Right lobe of liver (tissue), 6 donors: ENCODE data around the gene CDH26. TPM values are rescaled to one million over a fixed set of nuclear protein-coding genes. Genes with fewer than 3 reads are reported as not detected.

Experiments
- ATAC-seq, 4 donors: fragments of 200-7000 bp; cut with Tn5 transposase; one replicate each; pipeline ENCODE4 v1.9.1; 2020; ENCODE audit warnings: mild to moderate bottlenecking in 4 of 4, moderate library complexity in 4 of 4
- DNase-seq, 3 donors: peaks; one replicate each; pipeline ENCODE4 v3.0.0-alpha.2; 2020
- H3K27ac ChIP-seq, 3 donors: fragments of 200-600 bp; one replicate each; pipeline ENCODE4 v1.8.0; 2022
- H3K27me3 ChIP-seq, 2 donors: fragments of 200-600 bp; one replicate each; pipeline ENCODE4 v1.8.0; 2022
- H3K36me3 ChIP-seq, 4 donors: fragments of 200-600 bp; sonication (generic) in 1 of 4; one replicate each; pipeline versions ENCODE4 v1.5.1 to v1.8.0; 2017 to 2022; ENCODE audit warnings: control low read depth in 1 of 4
- H3K4me1 ChIP-seq, 4 donors: fragments of 200-600 bp; sonication (generic) in 1 of 4; one replicate each; pipeline versions ENCODE4 v1.5.1 to v1.8.0; 2017 to 2022; ENCODE audit warnings: control low read depth in 1 of 4
- H3K4me3 ChIP-seq, 3 donors: fragments of 200-600 bp; one replicate each; pipeline ENCODE4 v1.8.0; 2022
- H3K9me3 ChIP-seq, 4 donors: fragments of 200-600 bp; sonication (generic) in 1 of 4; one replicate each; pipeline versions ENCODE4 v1.5.1 to v1.8.0; 2017 to 2022; ENCODE audit warnings: control low read depth in 1 of 4
- POLR2A ChIP-seq: fragments of 450-650 bp; IDR thresholded peaks from one replicate; pipeline ENCODE4 v1.6.1; 2017; ENCODE audit warnings: antibody characterized with exemption, mild to moderate bottlenecking
- WGBS: methylation state at CpG from one replicate; pipeline ENCODE4 v1.1.6; 2018; ENCODE audit warnings: low coverage, low lambda C conversion rate; ENCODE audit not compliant: insufficient coverage; ENCODE audit errors: missing lambda C conversion rate; 5-methylcytosine and 5-hydroxymethylcytosine counted together
- intact Hi-C, 2 donors: fragments of 100-400 bp; cut with DNase I; formaldehyde crosslinking; loops; one replicate each; pipeline versions ENCODE4 v1.11.2 to v1.14.1; 2022
- total RNA-seq, 6 experiments: library from RNA; depleted of rRNA in 2 of 6; stranded (reverse); fragments of >200 nt in 2 of 6; fragmentation: NEBNext Ultra II Directional in 3 of 6; extraction: Animal tissue kit (Norgen Biotek cat#: 25700) in 3 of 6; gene quantifications; one replicate each; pipeline versions ENCODE4 v1.1.0 to v1.2.4, GENCODE V29; 2016 to 2023
- TF ChIP-seq, protein P1 (sequence below), 4 donors: fragments of 200-600 bp in 3 of 4; fragments of 450-650 bp in 1 of 4; IDR thresholded peaks; one replicate each; pipeline versions ENCODE4 v1.5.1 to v1.8.0; 2016 to 2022; ENCODE audit warnings: antibody characterized with exemption in 4 of 4, mild to moderate bottlenecking in 2 of 4
- donor health status: DM: no; HTN: yes; CAD: no.
- donor health status: DM: no; HTN: no; CAD: no.
- donor health status: DM: no; HTN: no; CAD: no.
- donor health status: DM: no; HTN: yes; CAD: no.
- donor health status: DM: no; HTN: yes; CAD: no.

The CDH26 gene
- total RNA-seq, 6 experiments from 2014 or later = 0.07 to 0.25 (median 0.12) TPM; not detected in 1

DNA sequence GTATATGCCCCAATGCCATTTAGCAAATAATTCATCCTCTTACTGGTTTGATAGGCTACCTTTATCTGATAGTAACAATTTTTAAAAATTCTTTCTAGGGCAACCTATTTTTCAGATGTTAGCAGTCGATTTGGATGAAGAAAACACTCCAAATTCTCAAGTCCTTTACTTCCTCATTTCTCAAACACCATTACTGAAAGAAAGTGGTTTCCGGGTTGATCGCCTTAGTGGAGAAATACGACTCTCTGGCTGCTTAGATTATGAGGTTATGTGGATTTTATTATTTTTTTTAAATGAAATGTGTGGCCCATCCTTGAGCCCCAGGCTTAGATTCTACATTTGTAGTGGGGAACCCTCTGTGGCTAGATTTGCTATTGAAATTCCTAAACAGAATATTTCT, 26.3 kb downstream of the CDH26 start:
- Histone ChIP-seq H3K27ac (no peak overlapping the region), H3K36me3 (no peaks in the 10 kb centered on the region), H3K9me3 (no peaks in the 10 kb centered on the region), H3K4me1 (no peaks in the 10 kb centered on the region), H3K4me3 (no peak overlapping the region), H3K27me3 (no peaks in the 10 kb centered on the region)
- intact Hi-C loops = no loop called here
- 42% methylated on average over 4 of the region's 4 CpGs for WGBS
- TF ChIP-seq POLR2A = no peak
- TF ChIP-seq, protein P1, sequence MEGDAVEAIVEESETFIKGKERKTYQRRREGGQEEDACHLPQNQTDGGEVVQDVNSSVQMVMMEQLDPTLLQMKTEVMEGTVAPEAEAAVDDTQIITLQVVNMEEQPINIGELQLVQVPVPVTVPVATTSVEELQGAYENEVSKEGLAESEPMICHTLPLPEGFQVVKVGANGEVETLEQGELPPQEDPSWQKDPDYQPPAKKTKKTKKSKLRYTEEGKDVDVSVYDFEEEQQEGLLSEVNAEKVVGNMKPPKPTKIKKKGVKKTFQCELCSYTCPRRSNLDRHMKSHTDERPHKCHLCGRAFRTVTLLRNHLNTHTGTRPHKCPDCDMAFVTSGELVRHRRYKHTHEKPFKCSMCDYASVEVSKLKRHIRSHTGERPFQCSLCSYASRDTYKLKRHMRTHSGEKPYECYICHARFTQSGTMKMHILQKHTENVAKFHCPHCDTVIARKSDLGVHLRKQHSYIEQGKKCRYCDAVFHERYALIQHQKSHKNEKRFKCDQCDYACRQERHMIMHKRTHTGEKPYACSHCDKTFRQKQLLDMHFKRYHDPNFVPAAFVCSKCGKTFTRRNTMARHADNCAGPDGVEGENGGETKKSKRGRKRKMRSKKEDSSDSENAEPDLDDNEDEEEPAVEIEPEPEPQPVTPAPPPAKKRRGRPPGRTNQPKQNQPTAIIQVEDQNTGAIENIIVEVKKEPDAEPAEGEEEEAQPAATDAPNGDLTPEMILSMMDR (IDR thresholded peaks at IDR 0.05) = no peak
- ATAC-seq (no peak), DNase-seq (no peak)

DNA sequence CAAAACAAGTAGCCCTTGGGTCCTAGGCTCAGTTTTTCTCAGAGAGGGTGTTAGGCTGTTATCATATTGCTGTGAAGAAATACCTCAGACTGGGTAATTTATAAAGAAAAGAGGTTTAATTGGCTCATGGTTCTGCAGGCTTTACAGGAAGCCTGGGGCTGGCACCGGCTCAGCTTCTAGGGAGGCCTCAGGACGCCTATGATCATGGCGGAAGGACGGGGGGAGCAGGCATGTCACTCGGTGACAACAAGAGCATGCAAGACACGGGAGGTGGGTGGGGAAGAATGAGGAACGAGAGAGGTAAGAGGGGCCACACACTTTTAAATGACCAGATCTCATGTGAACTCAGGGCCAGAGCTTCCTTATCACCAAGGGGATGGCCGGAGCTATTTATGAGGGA, 26.9 kb downstream of the CDH26 start:
- no peak overlapping the region for H3K27ac ChIP-seq
- H3K27me3 ChIP-seq = no peaks in the 10 kb centered on the region
- WGBS = 71% methylated on average over 5 of the region's 8 CpGs
- H3K9me3 ChIP-seq = no peaks in the 10 kb centered on the region
- ATAC-seq (no peak), DNase-seq (no peak)
- TF ChIP-seq POLR2A = no peak
- TF ChIP-seq, protein P1 (IDR thresholded peaks at IDR 0.05) = no peak
- H3K4me1 ChIP-seq = no peaks in the 10 kb centered on the region
- H3K36me3 ChIP-seq = no peaks in the 10 kb centered on the region
- no peak overlapping the region for H3K4me3 ChIP-seq
- intact Hi-C loops = no loop called here

DNA sequence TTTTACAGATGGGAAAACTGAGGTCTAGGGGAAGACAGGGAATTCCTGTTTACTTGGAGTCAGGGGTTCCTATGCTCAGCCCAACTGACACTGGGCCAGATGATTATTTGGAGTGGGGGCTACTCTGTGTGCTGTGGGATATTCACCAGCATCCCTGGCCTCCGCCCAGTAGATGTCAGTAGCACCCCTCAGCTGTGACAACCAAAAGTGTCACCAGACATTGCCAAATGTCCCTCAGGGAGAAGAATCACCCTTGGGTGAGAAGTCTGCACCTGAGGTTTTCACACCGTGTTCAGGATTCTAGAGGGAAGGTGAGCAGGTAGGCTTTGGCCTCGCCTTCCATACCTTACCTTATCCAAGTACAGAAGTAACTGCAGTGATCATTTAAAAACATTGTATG, 27.6 kb downstream of the CDH26 start:
- WGBS = 100% methylated on average over 1 of the region's 3 CpGs

DNA sequence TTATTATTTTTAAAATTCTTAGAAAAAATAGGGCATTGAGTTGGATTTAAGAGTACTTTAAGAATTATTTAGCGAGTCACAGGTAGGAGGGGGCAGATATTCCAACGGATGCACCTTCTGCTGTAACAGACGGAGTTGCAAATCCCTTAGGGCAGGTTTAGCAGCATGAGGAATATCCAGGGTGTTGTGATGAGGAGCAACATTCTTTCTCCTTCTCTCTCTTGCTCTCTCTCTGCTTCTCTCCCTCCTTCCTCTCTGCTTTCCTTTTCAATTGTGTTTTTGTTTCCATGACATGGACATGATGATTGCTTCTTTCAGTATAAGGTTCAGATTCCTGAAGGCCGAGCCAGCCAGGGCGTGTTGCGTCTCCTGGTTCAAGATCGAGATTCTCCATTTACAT, 28.9 kb downstream of the CDH26 start:
- H3K4me3 ChIP-seq = no peak overlapping the region
- 80% methylated on average over 7 of the region's 7 CpGs for WGBS
- ATAC-seq = no peak
- no peaks in the 10 kb centered on the region for H3K9me3 ChIP-seq
- DNase-seq = no peak
- intact Hi-C loops = no loop called here
- H3K36me3 ChIP-seq = no peaks in the 10 kb centered on the region
- no peaks in the 10 kb centered on the region for H3K4me1 ChIP-seq
- no peaks in the 10 kb centered on the region for H3K27me3 ChIP-seq
- TF ChIP-seq POLR2A = no peak
- TF ChIP-seq, protein P1 (IDR thresholded peaks at IDR 0.05) = no peak
- no peak overlapping the region for H3K27ac ChIP-seq

More for the DNA sequence above, 27.6 kb downstream of the CDH26 start:
- DNase-seq = no peak
- H3K27me3 ChIP-seq = no peaks in the 10 kb centered on the region
- peak in 1 of 4 donors; percentile 21 for ATAC-seq
- H3K4me1 ChIP-seq = no peaks in the 10 kb centered on the region
- H3K36me3 ChIP-seq = no peaks in the 10 kb centered on the region
- TF ChIP-seq POLR2A = no peak
- TF ChIP-seq, protein P1 (IDR thresholded peaks at IDR 0.05) = peak in 2 of 4 donors; percentile 10 to 12
- intact Hi-C loops = no loop called here
- H3K9me3 ChIP-seq = no peaks in the 10 kb centered on the region
- no peak overlapping the region for H3K4me3 ChIP-seq
- H3K27ac ChIP-seq = no peak overlapping the region

DNA sequence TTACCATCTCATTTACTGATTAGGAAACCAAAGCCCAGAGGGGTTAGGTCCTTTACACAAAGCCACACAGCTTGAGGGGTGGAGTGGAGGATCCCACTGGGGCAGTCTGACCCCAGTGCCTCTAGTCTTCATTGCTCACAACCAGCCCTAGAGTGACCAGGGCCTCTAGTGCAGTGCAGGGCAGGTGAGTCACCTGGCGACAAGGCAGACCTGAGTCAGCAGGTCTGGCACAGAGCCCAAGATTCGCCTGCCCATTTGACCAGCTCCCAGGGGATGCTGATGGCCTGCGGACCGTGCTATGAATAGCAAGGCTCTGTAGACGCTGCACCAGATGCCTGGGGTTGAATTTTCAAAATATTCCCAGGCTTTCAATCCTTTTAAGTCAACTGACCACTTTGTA, 29.9 kb downstream of the CDH26 start:
- Histone ChIP-seq H3K4me1 (no peaks in the 10 kb centered on the region), H3K4me3 (no peak overlapping the region), H3K36me3 (no peaks in the 10 kb centered on the region), H3K27me3 (no peaks in the 10 kb centered on the region), H3K9me3 (no peaks in the 10 kb centered on the region), H3K27ac (no peak overlapping the region)
- intact Hi-C loops = no loop called here
- 40% methylated on average over 1 of the region's 5 CpGs for WGBS
- ATAC-seq (no peak), DNase-seq (peak in 1 of 3 donors; percentile 41)
- TF ChIP-seq, protein P1 (IDR thresholded peaks at IDR 0.05) = no peak
- no peak for TF ChIP-seq POLR2A
